HepG2 (cell line): Measurements from ENCODE around the gene DNASE1L2. TPM values are rescaled to one million over a fixed set of nuclear protein-coding genes. Genes with fewer than 3 reads are reported as not detected.

Experiments
- CEBPZ ChIP-seq: IDR thresholded peaks from 2 replicates; pipeline ENCODE4 v1.6.1; 2012; ENCODE audit warnings: low read length, improper control_type of control experiment
- ZBTB33 ChIP-seq: sonication (generic); formaldehyde crosslinking; IDR thresholded peaks from 2 replicates; pipeline ENCODE4 v1.4.0; 2020; ENCODE audit warnings: missing genetic modification reagents
- ZHX1 ChIP-seq: sonication (generic); formaldehyde crosslinking; IDR thresholded peaks from 2 replicates; pipeline ENCODE4 v1.8.1; 2022; ENCODE audit warnings: low read depth, mild to moderate bottlenecking, missing genetic modification reagents
- polyA plus RNA-seq, 8 experiments: library from polyadenylated mRNA; depleted of rRNA in 3 of 8; stranded (reverse) in 7 of 8; unstranded in 1 of 8; fragments of >200 nt; fragmentation: Illumina TruSeq in 4 of 8; extraction: Trizol in 4 of 8; gene quantifications; 2 replicates each; pipeline versions ENCODE4 v1.2.1 to v1.2.3, GENCODE V29; 2011 to 2016; ENCODE audit warnings: low read depth in 4 of 8, missing spikeins in 1 of 8, mixed read lengths in 1 of 8; ENCODE audit not compliant: insufficient read depth in 1 of 8
- total RNA-seq, 5 experiments: library from RNA; depleted of rRNA; stranded (reverse); fragments of >200 nt; fragmentation: Illumina TruSeq; extraction: Trizol; gene quantifications; 2 replicates each; pipeline ENCODE4 v1.2.3, GENCODE V29; 2016; ENCODE audit warnings: low read depth in 1 of 5

Gene DNASE1L2
- total and polyA plus RNA-seq, 2 of the 13 experiments (the other 11 are each of a cell fraction or from before 2014, with no cell fraction given): 0.44 to 0.50 TPM

- TF ChIP-seq ZHX1 (CRISPR knock-in tag) (0 out of 2 replicates have a peak, but pooled peaks have one; percentile 31), ZBTB33 (peak; percentile 49; the same call in 1 of the 2 replicates), CEBPZ (no peak)
- TF ChIP-seq, all 625 proteins: peak for 25
These were observed 46.9 kb upstream of the DNASE1L2 start (continued) for GRCh38 chr16:2189252-2189893.
